Ovary (tissue), 9 donors: Measurements from ENCODE around the gene PPFIA2. TPM values are rescaled to one million over a fixed set of nuclear protein-coding genes. Genes with fewer than 3 reads are reported as not detected.

Experiments
- DNase-seq, 5 donors: peaks; one replicate each; pipeline ENCODE4 v3.0.0-alpha.2; 2019 to 2020
- H3K27ac ChIP-seq, 2 donors: fragments of 200-600 bp; one replicate each; pipeline versions ENCODE4 v1.5.1 to v1.8.0; 2019 to 2022
- H3K27me3 ChIP-seq: fragments of 200-600 bp; one replicate; pipeline ENCODE4 v1.8.0; 2022
- H3K36me3 ChIP-seq: fragments of 200-600 bp; sonication (generic); one replicate; pipeline ENCODE4 v1.5.1; 2019
- H3K4me1 ChIP-seq: one replicate; pipeline ENCODE4 v1.8.1; 2013; ENCODE audit warnings: mild to moderate bottlenecking, moderate library complexity; ENCODE audit not compliant: insufficient read depth
- H3K4me3 ChIP-seq: fragments of 200-600 bp; sonication (generic); one replicate; pipeline ENCODE4 v1.5.1; 2017
- H3K9me3 ChIP-seq, 2 donors: fragments of 200-600 bp in 1 of 2; sonication (generic) in 1 of 2; one replicate each; pipeline versions ENCODE4 v1.5.1 to v1.8.1; 2013 to 2019; ENCODE audit warnings: mild to moderate bottlenecking in 1 of 2, moderate library complexity in 1 of 2
- EP300 ChIP-seq: sonication (generic); formaldehyde crosslinking; IDR thresholded peaks from one replicate; pipeline ENCODE4 v1.6.1; 2017; ENCODE audit warnings: antibody characterized with exemption
- POLR2A ChIP-seq: fragments of 450-650 bp; IDR thresholded peaks from one replicate; pipeline ENCODE4 v1.6.1; 2017; ENCODE audit warnings: antibody characterized with exemption, mild to moderate bottlenecking, moderate library complexity
- WGBS, 3 donors: extraction: QIAGEN DNeasy Blood & Tissue Kit in 1 of 3; methylation state at CpG; one replicate each; pipeline versions ENCODE4 v1.1.5 to v1.1.7; 2013 to 2017; 5-methylcytosine and 5-hydroxymethylcytosine counted together
- intact Hi-C, 4 donors: fragments of 100-400 bp; cut with DNase I; formaldehyde crosslinking; loops; one replicate each; pipeline versions ENCODE4 v1.11.0 to v1.15.1; 2022 to 2023
- polyA plus RNA-seq, 2 donors: library from polyadenylated mRNA; stranded (reverse); fragments of 200-250 nt in 1 of 2; fragments of 350-450 nt in 1 of 2; fragmentation: Illumina TruSeq in 1 of 2; extraction: RNeasy Lipid Tissue Mini Kit (QIAGEN cat#74804) in 1 of 2; gene quantifications; one replicate each; pipeline ENCODE4 v1.2.3, GENCODE V29; 2013 to 2014
- total RNA-seq, 7 donors: library from RNA; depleted of rRNA in 2 of 7; stranded (reverse); fragments of >200 nt in 2 of 7; fragmentation: NEBNext Ultra II Directional in 3 of 7; extraction: Animal tissue kit (Norgen Biotek cat#: 25700) in 3 of 7; gene quantifications; one replicate each; pipeline versions ENCODE4 v1.1.0 to v1.2.4, GENCODE V29; 2016 to 2023
- TF ChIP-seq, protein P1 (sequence below), 3 donors: fragments of 450-650 bp in 2 of 3; fragments of 200-600 bp in 1 of 3; IDR thresholded peaks; one replicate each; pipeline versions ENCODE4 v1.5.1 to v1.8.0; 2016 to 2022; ENCODE audit warnings: antibody characterized with exemption in 3 of 3, mild to moderate bottlenecking in 1 of 3
- donor health status: DM: no; HTN: no; CAD: no; lungs with moderate emphysema.
- donor health status: DM: no; HTN: no; CAD: no.
- donor health status: Bipolar disorder and iron deficiency.
- donor health status: DM: yes; HTN: yes; CAD: no.
- donor health status: DM: no; HTN: no; CAD: no.
- donor health status: DM: yes; HTN: yes; CAD: no.

The PPFIA2 gene
- total and polyA plus RNA-seq, 9 donors, result 0.99 to 8.3 (median 3.4) TPM

DNA sequence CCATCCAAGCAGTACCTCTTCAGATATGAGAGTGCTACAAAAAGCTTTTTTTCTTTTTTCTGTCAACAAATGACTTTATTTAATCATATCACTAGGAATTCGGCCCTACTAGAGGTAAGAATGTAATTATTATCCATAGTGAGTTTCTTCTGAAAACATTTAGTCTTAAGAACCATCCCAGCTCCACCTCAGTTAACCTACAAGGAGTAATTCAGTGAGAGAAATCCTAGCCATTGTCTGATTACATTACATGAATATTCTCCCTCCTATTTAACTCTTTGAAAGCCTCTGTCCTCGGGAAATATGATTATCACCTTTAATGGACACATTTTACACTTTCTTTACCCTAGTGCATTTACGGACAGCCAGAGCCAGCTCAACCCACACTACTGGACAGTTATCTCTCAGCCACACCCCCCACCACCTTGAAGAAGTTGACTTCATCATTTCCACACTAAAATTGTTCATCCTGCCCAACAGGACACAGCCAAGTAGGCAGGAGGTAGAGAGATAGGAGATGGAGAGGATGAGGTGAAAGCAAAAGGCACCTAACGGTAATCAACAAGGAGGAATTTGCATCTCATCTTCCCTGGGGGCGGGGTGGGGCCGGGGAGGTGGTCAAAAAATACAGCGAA, 1.3 kb downstream of the PPFIA2 start:
- Histone ChIP-seq H3K4me3 (peak overlapping the region; percentile 28), H3K9me3 (no peaks in the 10 kb centered on the region), H3K4me1 (no peaks in the 10 kb centered on the region), H3K36me3 (no peaks in the 10 kb centered on the region), H3K27me3 (no peaks in the 10 kb centered on the region), H3K27ac (no peak overlapping the region)
- no peak for DNase-seq
- 5% methylated on average over 7 of the region's 7 CpGs for WGBS, 3 donors
- intact Hi-C loops, result no loop called here
- TF ChIP-seq, protein P1, sequence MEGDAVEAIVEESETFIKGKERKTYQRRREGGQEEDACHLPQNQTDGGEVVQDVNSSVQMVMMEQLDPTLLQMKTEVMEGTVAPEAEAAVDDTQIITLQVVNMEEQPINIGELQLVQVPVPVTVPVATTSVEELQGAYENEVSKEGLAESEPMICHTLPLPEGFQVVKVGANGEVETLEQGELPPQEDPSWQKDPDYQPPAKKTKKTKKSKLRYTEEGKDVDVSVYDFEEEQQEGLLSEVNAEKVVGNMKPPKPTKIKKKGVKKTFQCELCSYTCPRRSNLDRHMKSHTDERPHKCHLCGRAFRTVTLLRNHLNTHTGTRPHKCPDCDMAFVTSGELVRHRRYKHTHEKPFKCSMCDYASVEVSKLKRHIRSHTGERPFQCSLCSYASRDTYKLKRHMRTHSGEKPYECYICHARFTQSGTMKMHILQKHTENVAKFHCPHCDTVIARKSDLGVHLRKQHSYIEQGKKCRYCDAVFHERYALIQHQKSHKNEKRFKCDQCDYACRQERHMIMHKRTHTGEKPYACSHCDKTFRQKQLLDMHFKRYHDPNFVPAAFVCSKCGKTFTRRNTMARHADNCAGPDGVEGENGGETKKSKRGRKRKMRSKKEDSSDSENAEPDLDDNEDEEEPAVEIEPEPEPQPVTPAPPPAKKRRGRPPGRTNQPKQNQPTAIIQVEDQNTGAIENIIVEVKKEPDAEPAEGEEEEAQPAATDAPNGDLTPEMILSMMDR (IDR thresholded peaks at IDR 0.05), result no peak
- TF ChIP-seq POLR2A (no peak), EP300 (no peak)

DNA sequence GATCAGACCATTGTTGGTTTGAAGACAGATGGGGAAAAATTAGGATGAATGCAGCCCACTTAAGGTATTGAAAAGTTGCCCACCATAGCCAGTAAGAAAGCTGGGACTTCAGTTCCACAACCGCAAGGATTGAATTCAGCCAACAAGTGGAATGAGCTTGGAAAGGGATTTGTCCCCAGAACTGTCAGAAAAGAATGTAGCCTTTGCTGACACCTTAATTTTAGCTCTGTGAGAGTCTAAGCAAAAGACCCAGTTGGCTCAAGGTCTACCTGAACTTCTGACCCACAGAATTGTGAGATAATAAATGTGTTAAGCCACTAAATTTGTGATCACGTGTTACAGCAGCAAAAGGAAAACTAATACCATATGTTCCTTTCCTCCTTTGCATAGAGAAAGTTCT, 29.4 kb downstream of the PPFIA2 start:
- TF ChIP-seq POLR2A (no peak), EP300 (no peak)
- TF ChIP-seq, protein P1 (IDR thresholded peaks at IDR 0.05), result no peak
- no peak overlapping the region for H3K27ac ChIP-seq
- no peak for DNase-seq
- 81 to 94% (median 91%) methylated on average over 2 of the region's 2 CpGs for WGBS, 3 donors
- H3K27me3 ChIP-seq, result peaks cover 3% of the 10 kb centered on the region
- intact Hi-C loops, result no loop called here
- no peaks in the 10 kb centered on the region for H3K36me3 ChIP-seq
- H3K4me3 ChIP-seq, result no peak overlapping the region
- no peaks in the 10 kb centered on the region for H3K4me1 ChIP-seq
- no peaks in the 10 kb centered on the region for H3K9me3 ChIP-seq

DNA sequence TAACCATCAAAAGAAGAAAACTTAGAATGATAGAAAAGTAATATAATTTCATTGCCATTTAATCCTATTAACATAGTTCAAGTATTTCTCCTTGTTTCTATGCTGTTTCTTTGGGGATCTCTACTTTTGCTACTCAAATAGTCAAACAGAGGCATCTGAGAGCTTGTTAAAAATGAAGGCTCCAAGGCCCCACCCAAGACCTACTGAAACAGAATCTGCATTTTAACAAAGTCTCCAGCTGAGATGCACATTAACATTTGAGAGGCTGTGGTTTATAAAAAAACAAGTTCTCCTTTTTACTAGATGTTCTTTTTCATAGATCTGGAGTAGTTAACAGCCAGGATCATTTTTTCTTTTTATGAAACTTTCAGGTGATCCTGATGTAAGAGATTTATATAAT, 31.8 kb downstream of the PPFIA2 start:
- Histone ChIP-seq H3K9me3 (no peaks in the 10 kb centered on the region), H3K27ac (no peak overlapping the region), H3K36me3 (no peaks in the 10 kb centered on the region), H3K27me3 (peaks cover 3% of the 10 kb centered on the region), H3K4me3 (no peak overlapping the region), H3K4me1 (no peaks in the 10 kb centered on the region)
- intact Hi-C loops, result no loop called here
- no peak for DNase-seq
- TF ChIP-seq EP300, result no peak

DNA sequence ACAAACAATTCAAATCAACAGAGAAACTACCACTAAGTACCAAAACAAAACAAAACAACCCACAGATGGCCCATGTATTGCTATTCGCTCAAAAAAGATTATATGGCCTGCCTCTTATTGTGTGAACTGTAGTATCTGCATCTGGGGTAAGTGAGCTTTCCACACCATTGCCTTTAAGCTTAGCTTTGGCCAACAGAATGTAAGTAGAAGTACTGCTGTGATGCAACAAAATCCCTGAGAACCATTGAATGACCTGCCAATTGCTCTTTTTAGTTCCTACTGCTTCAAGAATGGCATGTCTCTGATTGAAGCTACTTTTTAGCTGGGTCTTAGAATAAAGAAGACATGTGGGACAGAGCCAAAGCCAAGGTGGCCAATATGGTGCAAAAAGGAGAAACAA, 32.5 kb downstream of the PPFIA2 start:
- peaks cover 3% of the 10 kb centered on the region for H3K27me3 ChIP-seq
- H3K4me3 ChIP-seq, result no peak overlapping the region
- no peaks in the 10 kb centered on the region for H3K4me1 ChIP-seq
- H3K36me3 ChIP-seq, result no peaks in the 10 kb centered on the region
- 68 to 88% (median 82%) methylated on average over 1 of the region's 1 CpG for WGBS, 3 donors
- no peak for DNase-seq
- H3K27ac ChIP-seq, result no peak overlapping the region
- no peaks in the 10 kb centered on the region for H3K9me3 ChIP-seq
- TF ChIP-seq, protein P1 (IDR thresholded peaks at IDR 0.05), result no peak
- TF ChIP-seq EP300 (no peak), POLR2A (no peak)
- intact Hi-C loops, result no loop called here

DNA sequence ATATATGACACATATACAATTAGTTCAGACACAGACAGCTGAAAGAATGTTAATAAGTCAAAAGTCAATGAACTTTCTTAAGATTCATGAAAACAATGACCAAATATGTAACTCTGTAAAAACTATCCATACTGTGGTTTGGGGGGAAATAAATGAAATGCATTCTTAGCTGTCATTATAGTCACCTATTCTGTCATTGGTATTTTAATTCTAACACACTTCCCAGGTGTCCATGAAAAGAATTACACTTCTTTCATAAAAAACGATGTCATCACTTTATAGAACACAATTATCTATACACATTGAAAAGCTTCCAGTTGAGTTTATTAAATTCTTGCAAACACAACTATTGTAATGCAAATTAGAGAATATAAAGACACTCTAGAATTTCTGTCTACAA, 35.8 kb downstream of the PPFIA2 start:
- Histone ChIP-seq H3K36me3 (no peaks in the 10 kb centered on the region), H3K27ac (no peak overlapping the region), H3K4me3 (no peak overlapping the region), H3K4me1 (no peaks in the 10 kb centered on the region), H3K9me3 (no peaks in the 10 kb centered on the region), H3K27me3 (peaks cover 3% of the 10 kb centered on the region)
- WGBS, 3 donors, result 57 to 70% (median 62%) methylated on average over 1 of the region's 1 CpG
- no peak for DNase-seq
- intact Hi-C loops, result no loop called here
- TF ChIP-seq POLR2A, result no peak
- TF ChIP-seq EP300, result no peak
- TF ChIP-seq, protein P1 (IDR thresholded peaks at IDR 0.05), result no peak
